ENCODE data around the gene CNTN2. TPM values are rescaled to one million over a fixed set of nuclear protein-coding genes. Genes with fewer than 3 reads are reported as not detected.

Gene CNTN2
- total RNA-seq, 1 donor from 2014 or later = not detected

DNA sequence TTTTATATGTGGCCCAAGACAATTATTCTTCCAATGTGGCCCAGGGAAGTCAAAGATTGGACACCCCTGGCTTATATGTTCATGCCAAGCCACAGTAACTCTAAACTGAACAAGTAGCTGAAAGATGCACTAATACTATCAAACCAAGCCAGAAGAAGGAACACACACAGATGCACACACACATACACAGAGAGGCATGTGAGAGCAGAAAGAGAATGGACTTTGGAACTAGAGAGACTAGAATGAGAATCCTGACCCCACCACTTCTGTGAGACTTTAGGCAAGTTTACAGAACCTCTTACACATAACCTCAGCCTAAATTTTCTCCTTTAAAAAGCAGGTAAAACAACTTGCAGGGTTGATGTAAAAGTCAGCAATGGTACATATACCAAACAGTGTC is 52.4 kb downstream of the CNTN2 start:
- no peak overlapping the region for H3K27ac Mint-ChIP-seq (ENCODE audit: unreplicated experiment)
- H3K9me3 Mint-ChIP-seq (ENCODE audit: low read depth) = no peaks in the 10 kb centered on the region
- no peak overlapping the region for H3K4me3 Mint-ChIP-seq (ENCODE audit: unreplicated experiment)
- DNase-seq (ENCODE audit: low spot score) = no peak
- H3K36me3 Mint-ChIP-seq (ENCODE audit: low read depth) = peaks cover 36% of the 10 kb centered on the region
- TF ChIP-seq, protein P1, sequence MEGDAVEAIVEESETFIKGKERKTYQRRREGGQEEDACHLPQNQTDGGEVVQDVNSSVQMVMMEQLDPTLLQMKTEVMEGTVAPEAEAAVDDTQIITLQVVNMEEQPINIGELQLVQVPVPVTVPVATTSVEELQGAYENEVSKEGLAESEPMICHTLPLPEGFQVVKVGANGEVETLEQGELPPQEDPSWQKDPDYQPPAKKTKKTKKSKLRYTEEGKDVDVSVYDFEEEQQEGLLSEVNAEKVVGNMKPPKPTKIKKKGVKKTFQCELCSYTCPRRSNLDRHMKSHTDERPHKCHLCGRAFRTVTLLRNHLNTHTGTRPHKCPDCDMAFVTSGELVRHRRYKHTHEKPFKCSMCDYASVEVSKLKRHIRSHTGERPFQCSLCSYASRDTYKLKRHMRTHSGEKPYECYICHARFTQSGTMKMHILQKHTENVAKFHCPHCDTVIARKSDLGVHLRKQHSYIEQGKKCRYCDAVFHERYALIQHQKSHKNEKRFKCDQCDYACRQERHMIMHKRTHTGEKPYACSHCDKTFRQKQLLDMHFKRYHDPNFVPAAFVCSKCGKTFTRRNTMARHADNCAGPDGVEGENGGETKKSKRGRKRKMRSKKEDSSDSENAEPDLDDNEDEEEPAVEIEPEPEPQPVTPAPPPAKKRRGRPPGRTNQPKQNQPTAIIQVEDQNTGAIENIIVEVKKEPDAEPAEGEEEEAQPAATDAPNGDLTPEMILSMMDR (IDR thresholded peaks at IDR 0.05) = no peak
- no peaks in the 10 kb centered on the region for H3K4me1 Mint-ChIP-seq (ENCODE audit: low read depth)
- no peaks in the 10 kb centered on the region for H3K27me3 Mint-ChIP-seq (ENCODE audit: low read depth)

DNA sequence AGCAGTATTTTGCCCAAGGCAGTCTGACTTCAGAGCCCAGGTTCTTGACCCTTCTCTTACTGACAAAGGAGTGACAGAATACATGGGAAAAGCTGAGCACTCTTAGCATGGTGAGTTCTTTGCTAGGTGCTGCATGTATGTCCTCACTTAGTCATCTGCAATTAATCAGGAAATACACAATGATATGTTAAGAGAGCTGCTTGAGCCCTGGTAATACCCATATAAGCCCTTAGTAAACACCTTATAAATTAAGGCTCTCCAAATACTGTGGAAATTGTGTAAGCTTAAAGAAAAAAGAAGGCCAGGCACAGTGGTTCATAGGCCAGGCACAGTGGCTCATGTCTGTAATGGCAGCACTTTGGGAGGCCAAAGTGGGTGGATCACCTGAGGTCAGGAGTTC is 55.2 kb downstream of the CNTN2 start:
- H3K9me3 Mint-ChIP-seq (ENCODE audit: low read depth) = no peaks in the 10 kb centered on the region
- no peaks in the 10 kb centered on the region for H3K27me3 Mint-ChIP-seq (ENCODE audit: low read depth)
- no peak overlapping the region for H3K4me3 Mint-ChIP-seq (ENCODE audit: unreplicated experiment)
- H3K36me3 Mint-ChIP-seq (ENCODE audit: low read depth) = peaks cover 36% of the 10 kb centered on the region
- TF ChIP-seq, protein P1 (IDR thresholded peaks at IDR 0.05) = no peak
- DNase-seq (ENCODE audit: low spot score) = no peak
- H3K4me1 Mint-ChIP-seq (ENCODE audit: low read depth) = no peaks in the 10 kb centered on the region
- H3K27ac Mint-ChIP-seq (ENCODE audit: unreplicated experiment) = no peak overlapping the region

DNA sequence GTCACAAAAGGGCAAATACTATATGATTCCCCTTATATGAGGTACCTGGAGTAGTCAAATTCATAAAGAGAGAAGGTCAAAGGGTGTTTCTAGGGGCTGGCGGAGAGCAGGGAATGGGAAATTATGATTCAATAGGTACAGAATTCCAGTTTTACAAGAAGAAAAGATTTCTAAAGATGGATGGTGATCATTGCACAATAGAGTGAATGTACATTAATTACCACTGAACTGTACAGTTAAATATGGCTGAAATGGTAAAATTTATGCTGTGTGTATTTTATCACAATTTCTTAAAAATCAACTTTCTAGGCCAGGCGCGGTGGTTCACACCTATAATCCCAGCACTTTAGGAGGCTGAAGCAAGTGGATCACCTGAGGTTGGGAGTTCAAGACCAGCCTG is 59.4 kb downstream of the CNTN2 start:
- Mint-ChIP-seq H3K9me3 (ENCODE audit: low read depth) (no peaks in the 10 kb centered on the region), H3K27me3 (ENCODE audit: low read depth) (no peaks in the 10 kb centered on the region), H3K4me1 (ENCODE audit: low read depth) (no peaks in the 10 kb centered on the region), H3K27ac (ENCODE audit: unreplicated experiment) (no peak overlapping the region), H3K4me3 (ENCODE audit: unreplicated experiment) (no peak overlapping the region), H3K36me3 (ENCODE audit: low read depth) (peaks cover 38% of the 10 kb centered on the region)
- no peak for DNase-seq (ENCODE audit: low spot score)
- TF ChIP-seq, protein P1 (IDR thresholded peaks at IDR 0.05) = no peak

GRCh38 chr1:205107327-205107726 is 64.3 kb downstream of the CNTN2 start:
- Mint-ChIP-seq H3K36me3 (ENCODE audit: low read depth) (peaks cover 29% of the 10 kb centered on the region), H3K27me3 (ENCODE audit: low read depth) (no peaks in the 10 kb centered on the region), H3K4me3 (ENCODE audit: unreplicated experiment) (no peak overlapping the region), H3K4me1 (ENCODE audit: low read depth) (no peaks in the 10 kb centered on the region), H3K9me3 (ENCODE audit: low read depth) (no peaks in the 10 kb centered on the region), H3K27ac (ENCODE audit: unreplicated experiment) (no peak overlapping the region)
- TF ChIP-seq, protein P1 (IDR thresholded peaks at IDR 0.05) = no peak
- DNase-seq (ENCODE audit: low spot score) = no peak

GRCh38 chr1:205108464-205108863 is 65.5 kb downstream of the CNTN2 start:
- no peak overlapping the region for H3K27ac Mint-ChIP-seq (ENCODE audit: unreplicated experiment)
- TF ChIP-seq, protein P1 (IDR thresholded peaks at IDR 0.05) = no peak
- no peaks in the 10 kb centered on the region for H3K4me1 Mint-ChIP-seq (ENCODE audit: low read depth)
- DNase-seq (ENCODE audit: low spot score) = no peak
- no peaks in the 10 kb centered on the region for H3K27me3 Mint-ChIP-seq (ENCODE audit: low read depth)
- H3K36me3 Mint-ChIP-seq (ENCODE audit: low read depth) = peaks cover 27% of the 10 kb centered on the region
- H3K4me3 Mint-ChIP-seq (ENCODE audit: unreplicated experiment) = no peak overlapping the region
- H3K9me3 Mint-ChIP-seq (ENCODE audit: low read depth) = no peaks in the 10 kb centered on the region

Measured in chondrocyte (in vitro differentiated cells).